Effector CD4-positive, alpha-beta T cell (primary cell): Measurements from ENCODE around the gene FSHR.

Experiments
- DNase-seq: peaks from one replicate; pipeline ENCODE4 v3.0.0-alpha.2; 2020

Gene FSHR

DNA sequence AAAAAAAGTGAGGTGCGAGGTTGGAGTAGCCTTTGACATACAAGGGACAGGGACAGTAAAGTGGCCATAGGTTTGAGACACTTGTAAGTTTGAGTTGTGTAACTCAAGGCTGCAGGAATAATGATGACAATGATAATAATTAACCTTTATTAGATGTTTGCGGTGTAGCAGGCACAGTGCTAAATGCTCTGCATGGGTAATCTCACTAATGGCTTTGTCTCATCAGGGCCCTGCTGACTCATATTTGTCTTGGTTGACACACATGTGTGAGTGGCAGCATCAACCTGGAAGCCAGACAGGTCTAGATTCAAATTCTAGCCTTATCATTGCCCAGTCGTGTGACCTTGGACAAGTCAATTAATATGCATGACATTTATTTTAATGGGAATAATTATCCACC, 126.2 kb downstream of the FSHR start:
- DNase-seq, result no peak

DNA sequence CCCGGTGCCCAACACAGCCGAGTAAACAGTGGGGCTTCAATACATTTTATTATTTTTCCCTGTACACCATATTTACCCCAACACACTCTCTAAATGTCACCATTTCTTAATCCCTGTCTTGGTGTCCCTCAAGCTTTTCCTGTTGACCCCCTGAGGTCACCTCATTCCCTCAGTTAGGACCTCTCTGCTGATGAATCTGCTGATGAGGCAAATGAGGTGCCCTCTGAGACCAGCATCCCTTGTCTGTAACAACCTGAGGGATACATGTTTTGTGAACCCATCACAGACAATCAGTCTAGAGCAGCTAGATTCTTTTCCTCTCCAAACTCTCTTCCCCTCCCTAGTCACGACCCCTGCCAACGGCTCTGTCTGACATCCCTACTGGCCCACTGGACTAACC, 127.6 kb downstream of the FSHR start:
- no peak for DNase-seq

DNA sequence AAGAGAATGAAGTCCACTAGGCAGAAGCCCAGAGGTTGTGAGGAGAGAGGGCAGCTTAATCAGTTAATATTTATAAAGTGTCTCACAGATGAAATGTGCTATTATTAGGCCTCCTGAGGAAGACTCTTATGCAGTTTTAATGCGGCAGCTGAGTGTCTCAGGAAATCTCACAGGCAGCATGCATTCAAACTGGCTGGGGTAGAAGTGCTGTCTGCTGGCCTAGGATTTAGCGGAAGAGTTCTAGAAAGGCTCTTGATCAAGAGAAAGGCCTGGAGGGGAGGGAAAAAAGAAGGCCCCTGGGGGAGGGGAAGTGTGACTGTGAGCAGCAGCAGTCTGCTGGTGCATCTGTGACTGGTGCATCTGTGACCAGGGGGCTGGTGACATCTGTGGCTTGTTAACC, 133.0 kb downstream of the FSHR start:
- DNase-seq, result no peak

DNA sequence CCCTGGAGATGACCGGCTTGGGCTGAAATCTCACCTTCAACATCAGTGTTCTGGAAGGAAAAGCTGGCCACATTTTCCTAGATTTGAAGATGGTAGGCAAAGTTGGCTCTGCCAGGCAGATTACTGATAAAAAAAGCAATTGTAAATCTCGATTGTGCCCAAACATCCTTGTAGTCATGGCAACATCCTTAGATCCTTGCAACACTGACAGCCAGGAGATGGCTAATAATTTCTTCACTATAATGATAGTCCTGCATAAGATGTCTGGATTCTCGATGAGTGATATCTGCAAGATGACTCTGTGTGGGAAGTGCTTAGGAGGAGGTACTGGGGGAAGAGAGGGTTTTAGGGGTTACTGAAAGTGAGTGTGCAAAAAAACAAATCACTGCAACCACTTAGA, 149.1 kb downstream of the FSHR start:
- no peak for DNase-seq

DNA sequence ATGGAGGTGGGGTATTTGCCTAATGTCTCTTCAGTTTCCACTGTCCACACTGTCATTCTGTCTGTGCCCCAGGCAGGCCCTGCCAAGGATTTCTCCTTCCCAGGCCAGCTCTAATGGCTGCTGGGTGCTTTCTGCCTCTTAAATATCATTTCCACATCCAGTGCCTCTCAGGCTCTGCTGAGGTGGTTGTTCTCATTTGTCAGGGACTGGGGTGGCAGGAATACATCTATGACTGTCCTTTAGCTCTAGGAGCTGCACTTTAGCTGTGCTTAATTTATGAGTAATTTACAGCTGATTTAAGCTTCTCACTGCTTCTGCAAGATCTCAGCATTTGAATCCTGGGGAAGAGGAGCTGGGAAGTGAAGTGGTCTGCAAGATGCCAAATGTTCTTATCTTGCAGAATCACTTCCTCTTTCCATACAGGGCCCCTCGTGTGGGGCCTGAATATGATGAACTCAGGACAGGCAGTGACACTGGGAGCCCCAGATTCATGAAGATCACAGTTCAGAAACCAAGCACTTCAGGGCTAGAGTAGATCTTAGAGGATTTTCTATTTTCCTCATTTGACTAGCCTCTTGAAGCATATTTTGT, 150.2 kb downstream of the FSHR start:
- DNase-seq, result no peak

DNA sequence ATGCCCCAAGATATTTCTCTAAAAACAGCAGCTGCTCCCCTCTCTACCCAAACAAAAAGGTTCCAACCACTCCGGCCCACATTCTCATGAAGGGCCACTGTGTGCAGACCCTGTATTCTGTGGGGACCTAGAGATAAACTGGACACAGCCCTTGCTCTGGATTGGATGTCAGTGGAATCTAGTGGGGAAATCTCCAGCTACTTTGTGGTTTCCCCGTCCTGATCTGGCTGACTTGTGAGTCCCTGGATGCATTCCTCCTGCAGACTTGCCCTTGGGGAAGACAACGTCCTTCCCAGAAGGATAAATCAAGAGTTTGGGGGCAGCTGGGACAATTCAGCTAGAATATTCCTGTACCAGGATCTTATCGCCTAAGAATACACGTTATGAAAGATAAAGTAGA, 151.1 kb downstream of the FSHR start:
- DNase-seq, result no peak

DNA sequence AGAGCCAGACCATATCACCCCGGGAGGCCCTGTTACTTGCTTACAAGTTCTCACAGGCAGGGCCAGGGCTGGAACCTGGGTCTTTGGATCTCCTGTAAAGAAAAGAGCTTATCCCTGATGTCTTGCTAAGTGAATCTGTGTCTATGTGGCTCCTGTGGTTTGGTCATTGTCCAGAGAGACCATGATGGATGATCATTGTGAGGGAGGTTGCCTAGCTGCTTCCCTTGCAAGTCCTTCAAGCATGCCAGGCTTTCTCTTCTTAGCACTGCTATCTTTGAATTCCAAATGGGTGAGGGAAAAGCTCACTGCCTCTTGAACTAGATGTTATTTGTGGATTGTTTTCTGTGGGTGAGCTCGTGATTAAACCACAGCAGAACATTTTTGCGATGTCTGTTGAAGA, 151.6 kb downstream of the FSHR start:
- no peak for DNase-seq

DNA sequence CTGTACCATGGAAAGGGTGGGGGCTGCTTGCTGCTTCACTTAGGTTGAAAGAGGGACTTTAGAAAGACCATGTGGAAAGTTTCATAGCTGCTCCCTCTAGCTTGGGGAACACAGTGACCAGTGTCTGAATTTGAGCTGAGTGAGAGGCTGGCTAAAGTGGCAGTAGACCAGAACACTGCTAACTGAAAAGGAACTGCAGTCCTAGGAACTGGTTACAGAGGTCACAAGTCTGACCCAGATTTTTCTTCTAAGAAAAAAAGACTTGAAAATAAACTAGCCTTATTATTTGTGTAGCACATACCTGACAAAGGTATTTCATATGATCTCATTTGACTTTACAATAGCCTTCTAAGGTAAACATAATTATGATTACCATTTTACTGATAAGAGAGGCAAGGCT, 153.6 kb downstream of the FSHR start:
- no peak for DNase-seq

DNA sequence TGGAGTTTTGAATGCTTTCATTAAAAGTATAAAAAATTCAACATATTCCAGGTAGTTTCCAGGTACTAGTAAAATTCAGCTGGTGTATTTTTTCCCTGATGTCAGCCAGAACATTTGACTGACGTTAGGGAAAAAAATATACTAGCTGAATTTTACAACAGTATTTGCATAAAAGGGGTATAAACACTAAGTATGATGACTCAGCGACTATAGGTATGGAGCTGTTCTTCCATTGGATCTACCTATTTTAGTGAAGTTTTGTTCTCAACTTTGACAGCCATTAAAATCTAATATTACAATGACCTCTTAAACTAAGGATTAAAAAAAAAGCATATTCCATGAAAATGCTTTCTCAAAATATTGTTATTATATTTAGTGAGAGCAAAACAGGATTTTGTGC, 155.9 kb downstream of the FSHR start:
- DNase-seq, result no peak

DNA sequence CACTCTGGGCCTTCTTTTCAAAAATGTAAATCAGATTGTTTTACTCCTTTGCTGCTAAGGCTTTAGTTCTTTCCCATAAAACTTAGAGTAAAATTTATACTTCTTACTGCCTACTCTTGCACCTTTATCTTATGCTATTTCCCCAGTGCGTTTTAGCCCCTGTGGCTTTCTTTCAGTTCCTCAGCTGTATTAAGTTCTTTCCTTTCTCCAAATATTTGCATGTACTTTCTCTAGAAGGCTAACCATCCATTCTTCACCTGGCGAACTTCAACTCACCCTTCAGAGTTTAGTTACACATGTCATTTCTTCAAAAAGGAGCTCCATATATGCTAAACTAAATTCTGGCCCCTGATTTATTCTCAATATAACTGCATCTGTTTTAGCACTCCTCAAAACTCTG, 160.7 kb downstream of the FSHR start:
- DNase-seq, result no peak

DNA sequence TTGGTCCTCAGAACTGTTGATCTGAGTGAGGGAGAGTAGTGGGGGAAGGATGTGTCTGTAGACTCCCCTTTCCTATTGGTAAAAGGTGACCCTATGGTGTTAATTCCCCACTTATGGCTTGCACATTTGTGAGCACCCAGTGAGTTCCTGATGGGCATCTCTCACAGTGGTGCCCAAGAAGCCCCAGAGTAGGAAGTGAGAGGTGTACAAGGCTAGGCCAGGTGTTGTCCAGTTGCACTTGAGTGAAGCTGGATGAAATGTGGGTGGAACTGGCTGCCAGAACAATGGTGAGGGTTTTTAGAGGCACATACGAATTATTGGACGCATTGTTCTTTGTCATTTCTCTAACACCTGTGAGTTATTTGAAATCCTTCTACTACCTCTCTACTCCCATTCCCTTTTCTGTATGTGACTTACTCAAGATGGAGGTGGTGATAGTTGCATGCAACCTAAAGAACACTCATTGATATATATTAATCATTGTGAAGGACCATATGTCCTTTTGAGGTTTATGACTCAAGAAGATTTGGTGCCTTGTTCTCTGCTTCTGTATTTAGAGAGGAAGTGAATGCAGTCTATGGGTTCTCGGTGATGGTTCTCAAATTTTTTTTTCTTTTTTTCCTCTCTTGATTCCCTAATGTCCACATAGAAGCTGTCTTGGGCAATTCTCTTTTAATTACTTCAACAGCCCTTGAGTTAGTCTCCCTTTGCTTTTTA, 162.7 kb downstream of the FSHR start:
- DNase-seq, result no peak

DNA sequence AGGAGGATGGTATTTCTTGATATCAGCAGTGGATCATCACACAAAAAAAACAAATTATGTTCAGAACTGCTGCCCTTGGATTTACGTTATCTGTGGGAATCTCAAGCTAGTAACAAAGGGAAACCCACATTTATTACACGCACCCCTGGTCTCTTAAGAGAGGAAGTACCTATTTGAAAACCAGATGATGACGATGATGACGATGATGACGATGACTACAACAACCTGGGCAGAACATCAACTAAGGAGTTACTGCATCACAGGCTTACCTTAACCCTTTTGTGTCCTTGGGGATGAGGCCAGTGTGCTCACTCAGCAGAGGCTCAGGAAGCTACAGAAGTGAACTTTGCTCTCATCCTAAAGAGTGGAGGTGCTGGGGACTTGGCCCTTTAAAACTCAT, 169.4 kb downstream of the FSHR start:
- no peak for DNase-seq

DNA sequence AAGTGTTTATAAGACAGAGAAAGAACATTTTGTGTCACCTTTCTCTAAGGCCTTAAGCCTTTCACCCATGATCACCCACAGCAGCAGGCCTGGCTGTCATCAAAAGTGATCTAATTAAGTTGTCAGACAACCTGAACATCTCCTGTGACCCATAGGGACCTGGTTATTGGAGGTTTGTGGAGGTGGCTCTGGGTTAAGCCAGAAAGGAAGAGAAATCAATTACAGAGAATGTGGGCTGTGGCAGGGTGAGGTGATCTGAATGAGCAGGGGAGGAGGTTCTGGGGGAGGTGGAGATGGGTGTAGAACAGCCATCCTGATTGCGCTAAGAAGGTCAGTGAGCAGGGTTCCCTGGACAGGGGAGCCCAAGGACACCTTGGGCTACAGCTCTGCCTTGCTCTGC, 170.8 kb downstream of the FSHR start:
- no peak for DNase-seq

DNA sequence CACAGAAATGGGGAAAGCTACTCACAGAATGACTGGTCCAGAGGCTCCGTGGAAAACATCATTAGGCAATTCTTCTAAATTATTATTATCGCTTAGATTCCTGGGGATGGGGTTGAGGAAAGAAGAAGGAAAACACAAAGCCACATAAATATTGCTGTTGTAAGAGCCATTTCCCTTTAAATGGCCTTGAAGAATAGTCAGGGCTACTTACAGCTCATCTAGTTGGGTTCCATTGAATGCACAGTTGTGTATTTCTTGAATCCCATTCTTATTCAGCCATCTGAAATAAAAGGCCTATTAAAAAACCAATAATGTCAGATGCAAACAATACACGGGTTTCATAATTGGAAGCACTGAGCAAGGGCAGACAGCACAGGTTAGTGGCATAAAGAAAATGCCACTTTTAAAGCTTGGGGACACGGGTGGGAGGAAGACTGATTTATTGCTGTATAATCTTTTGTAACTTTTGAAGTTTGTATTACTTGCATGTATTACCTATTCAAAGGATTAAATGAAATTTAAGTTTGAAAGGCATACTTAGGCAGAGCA, 171.4 kb downstream of the FSHR start:
- DNase-seq, result no peak

DNA sequence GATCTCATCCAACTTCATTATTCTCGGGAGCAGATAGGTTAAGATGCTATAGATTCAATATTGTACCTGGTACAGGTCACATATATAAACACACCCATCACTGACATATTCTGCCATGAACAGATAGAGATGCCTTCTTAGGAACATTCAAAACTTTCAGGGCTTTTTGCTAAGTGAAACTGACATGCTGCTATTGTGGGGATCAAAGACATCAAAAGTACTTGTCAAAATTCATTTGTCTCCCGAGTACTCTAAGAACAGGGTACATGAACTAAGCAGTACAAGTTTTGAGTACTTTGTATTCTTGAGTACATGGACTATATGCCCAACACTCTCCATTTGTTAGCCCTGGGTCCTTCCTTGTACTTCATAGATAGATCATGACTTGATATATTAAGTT, 173.5 kb downstream of the FSHR start:
- no peak for DNase-seq

DNA sequence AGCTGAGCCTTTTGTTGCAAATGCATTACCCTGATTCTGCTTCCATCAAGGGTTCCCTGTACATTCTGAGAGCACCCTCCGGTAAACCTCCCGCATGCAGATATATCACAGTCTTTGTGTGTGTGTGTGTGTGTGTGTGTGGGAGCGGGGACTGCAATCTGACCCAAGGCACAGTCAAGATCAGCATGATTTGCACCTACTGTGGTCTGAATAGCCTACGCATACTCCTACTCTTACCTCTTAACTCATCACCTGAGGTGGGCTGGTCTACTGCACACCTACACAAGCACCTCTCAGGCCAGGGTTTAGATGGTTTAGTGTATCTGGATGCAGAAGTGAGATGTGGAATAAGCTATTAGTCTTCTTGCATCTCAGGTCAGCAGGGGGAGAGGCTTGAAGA, 174.6 kb downstream of the FSHR start:
- no peak for DNase-seq

DNA sequence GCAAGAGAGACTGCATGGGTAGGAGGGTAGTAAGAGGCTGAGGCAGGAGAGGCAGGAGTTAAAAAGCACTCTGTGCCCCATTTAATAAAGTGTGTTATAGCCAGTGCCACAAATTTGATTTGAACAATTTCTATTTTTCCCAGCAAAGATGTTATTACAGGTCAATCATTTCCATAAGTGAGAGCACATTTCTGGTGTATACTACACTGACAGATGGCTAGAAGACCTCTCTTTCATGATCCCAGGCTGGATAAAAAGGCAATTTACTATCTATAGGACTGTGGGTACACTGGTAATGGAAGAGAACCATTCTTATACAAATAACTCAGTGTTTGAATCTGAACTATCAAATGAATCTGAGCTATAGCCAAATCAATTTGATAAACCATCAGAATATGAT, 176.2 kb downstream of the FSHR start:
- DNase-seq, result no peak

DNA sequence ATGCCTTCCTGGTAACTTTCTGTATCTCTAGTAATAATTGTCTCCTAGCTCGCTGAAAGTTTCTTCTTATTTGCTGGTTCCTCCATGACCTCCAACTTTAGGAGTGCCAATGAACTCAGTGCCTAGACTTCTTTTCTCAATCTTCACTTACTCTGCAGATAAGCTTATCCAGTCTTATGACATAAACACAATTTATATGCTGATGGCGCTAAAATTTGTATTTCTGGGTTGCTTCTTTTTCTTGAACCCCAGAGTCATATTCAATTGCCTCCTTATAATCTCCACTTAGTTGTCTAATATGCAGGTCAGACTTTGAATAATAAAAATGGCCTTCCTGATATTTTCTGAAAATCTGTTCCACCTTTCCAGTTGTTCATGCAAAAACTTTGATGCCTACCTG, 182.5 kb downstream of the FSHR start:
- no peak for DNase-seq

DNA sequence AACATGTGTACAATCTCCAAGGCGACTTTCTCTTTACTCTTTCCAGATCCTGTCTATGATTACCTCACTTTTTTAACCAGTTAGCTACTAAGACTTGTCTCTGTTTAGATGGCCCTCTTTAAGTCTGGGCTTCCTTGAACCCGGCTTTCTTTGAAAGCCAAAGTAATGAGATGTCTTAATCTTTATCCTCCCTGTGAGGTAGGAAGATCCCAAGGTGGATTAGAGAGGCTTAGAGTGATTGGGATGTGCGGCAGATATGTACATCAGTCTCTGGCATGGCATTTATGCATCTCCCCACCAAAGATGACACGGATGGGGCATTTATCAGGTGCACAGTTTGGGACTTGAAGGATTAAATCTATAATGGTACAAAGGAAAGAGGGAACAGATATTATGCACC, 186.3 kb downstream of the FSHR start:
- DNase-seq, result no peak

DNA sequence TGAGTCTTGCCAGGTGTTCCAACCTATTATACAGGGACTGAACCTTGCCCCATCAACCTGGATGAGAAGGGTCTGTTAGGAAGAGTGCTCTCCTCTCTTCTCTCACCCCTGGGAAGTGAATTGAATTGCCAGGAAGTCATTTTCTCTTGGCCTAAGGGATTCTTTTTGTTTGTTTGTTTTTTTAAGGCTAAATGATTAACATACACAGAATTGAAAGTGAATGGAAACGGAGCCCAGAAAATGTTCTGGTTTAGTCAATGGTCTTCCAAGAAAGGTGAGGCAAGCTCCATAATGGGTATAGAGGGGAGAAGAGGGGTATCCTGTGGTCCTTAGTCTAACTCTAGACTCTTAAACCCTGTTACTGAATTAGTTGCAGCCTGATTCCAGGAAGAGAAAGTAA, 189.1 kb downstream of the FSHR start:
- DNase-seq, result no peak

DNA sequence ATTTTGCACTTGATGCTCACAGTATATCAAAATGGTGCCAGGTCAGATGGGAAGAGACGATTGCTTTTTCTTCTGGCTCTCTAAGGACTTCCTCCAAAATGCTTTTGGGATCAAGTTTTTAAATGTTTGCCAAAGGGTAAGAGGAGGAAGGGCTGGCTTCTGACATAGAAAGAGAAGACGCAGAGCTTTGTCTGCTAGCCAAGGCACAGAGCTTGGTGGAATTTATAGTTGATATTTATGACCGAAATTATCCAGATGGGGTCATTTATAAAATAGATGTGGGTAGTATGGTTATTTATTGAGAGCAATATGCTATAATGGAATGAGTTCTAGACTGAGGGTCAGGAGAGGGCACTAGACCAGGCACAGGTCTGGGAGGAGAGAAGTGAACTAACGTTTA, 193.3 kb downstream of the FSHR start:
- DNase-seq, result no peak

DNA sequence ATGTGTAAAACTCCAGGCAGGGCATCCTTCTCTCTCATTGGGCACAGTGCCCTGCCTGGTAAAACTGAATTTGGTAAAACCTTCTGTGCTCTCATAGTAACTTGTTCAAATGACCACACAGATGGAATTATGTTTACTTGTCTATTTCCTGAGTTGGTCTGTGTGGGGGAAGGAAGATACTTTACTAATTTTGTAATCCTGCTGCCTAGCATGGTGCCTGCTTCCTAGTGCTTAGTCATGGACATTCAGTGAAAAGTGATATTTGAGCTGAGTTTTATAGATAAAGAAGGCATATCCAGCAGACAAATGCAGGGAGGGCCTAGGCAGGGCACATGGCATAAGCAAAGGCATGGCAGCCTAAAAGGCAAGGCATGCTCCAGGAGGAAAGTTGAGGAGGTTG, 199.4 kb downstream of the FSHR start:
- DNase-seq, result no peak

DNA sequence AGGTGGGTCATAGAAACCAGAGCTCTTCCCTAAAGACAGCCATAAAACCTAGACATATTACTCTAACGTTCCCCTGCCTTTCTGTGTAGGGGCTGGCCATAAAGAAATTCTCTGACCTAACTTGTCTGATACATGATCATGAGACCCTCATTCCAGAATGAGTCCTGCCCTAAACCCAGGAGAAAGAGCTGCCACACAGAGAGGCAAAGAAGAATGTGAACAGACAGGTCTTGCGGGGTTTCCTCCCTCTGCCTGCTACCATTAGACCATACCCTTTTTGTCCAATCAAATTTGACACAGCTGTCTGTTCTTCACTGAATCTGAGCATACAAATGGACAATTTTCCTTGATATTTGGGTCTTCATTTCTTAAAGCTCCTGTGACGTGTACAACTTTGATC, 200.0 kb downstream of the FSHR start:
- no peak for DNase-seq

DNA sequence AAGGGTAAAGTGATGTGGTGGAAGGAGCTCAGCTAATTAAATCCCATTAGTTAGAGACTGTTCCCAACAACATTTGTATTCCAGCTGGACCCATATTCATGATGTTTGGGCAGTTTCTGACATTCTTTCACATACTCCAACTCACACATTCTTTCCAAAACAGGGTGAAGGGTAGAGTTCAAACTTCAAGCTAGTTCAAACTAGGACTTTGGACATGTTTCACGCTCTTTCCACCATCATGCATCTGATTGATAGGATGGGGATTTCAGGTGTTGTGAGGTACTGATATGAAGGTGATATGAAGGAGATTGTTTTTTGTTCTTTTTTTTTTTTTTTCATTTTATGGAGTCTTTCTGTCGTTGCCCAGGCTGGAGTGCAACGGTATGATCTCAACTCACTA, 201.7 kb downstream of the FSHR start:
- DNase-seq, result no peak

DNA sequence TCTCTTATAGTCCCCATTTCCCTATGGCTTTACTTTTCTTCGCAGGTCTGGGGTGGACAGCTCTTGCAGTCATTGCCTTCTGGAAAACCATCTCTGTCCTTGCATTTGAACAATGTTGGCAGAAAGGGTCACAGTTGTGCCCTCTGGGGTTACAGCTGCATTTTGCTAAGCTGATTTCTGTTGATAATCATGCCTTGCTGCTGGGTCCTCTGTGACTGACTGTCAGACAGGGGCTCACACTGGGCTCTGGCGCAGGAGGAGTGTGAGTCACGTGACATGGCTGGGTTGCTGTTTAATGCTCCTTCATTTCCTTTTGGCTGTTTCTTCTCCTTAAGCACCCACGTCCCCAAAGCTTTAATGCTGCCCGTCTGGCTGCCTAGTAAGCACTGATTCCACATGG, 202.2 kb downstream of the FSHR start:
- DNase-seq, result no peak
